Measurements from ENCODE around the gene MYBBP1A.

- no peak for TF ChIP-seq CTCF (IDR thresholded peaks at IDR 0.05)
- no peak for TF ChIP-seq POLR2A (IDR thresholded peaks at IDR 0.05)
- no peak for TF ChIP-seq POLR2AphosphoS5 (IDR thresholded peaks at IDR 0.05)
- no peak for TF ChIP-seq EP300 (IDR thresholded peaks at IDR 0.05)
Measured at GRCh38 chr17:4549781-4550533, 5.2 kb downstream of the MYBBP1A start.
